Fibroblast of lung (primary cell): ENCODE results near the gene TMEM120A. TPM values are rescaled to one million over a fixed set of nuclear protein-coding genes. Genes with fewer than 3 reads are reported as not detected.

Experiments used
- DNase-seq, 2 donors: peaks; one replicate each; pipeline versions ENCODE4 v3.0.0 to v3.0.0-alpha.2; 2010; ENCODE audit warnings: low read depth in 2 of 2
- H2AFZ ChIP-seq: 2 replicates; pipeline ENCODE4 v1.5.1; 2012; ENCODE audit warnings: low read length, control low read depth, inconsistent platforms
- H3K27ac ChIP-seq: 2 replicates; pipeline ENCODE4 v1.5.1; 2011; ENCODE audit warnings: low read length, control low read depth; ENCODE audit not compliant: insufficient read depth
- H3K27me3 ChIP-seq: 2 replicates; pipeline ENCODE4 v1.5.1; 2011; ENCODE audit warnings: mild to moderate bottlenecking, low read length; ENCODE audit not compliant: control insufficient read depth, insufficient read depth
- H3K36me3 ChIP-seq: 2 replicates; pipeline ENCODE4 v1.5.1; 2011; ENCODE audit warnings: low read length; ENCODE audit not compliant: control insufficient read depth, insufficient read depth
- H3K4me1 ChIP-seq: 2 replicates; pipeline ENCODE4 v1.5.1; 2011; ENCODE audit warnings: low read length; ENCODE audit not compliant: control insufficient read depth, insufficient read depth; ENCODE audit errors: extremely low read depth
- H3K4me2 ChIP-seq: 2 replicates; pipeline ENCODE4 v1.5.1; 2011; ENCODE audit warnings: low read length, control low read depth; ENCODE audit not compliant: insufficient read depth; ENCODE audit errors: extremely low read depth
- H3K4me3 ChIP-seq, 4 experiments: fragments of 200-600 bp in 1 of 4; sonication (generic) in 1 of 4; replicated peaks in 1 of 4; 2 replicates each; pipeline ENCODE4 v1.5.1; 2011 to 2016; ENCODE audit warnings: low read length in 4 of 4, low read depth in 3 of 4, mild to moderate bottlenecking in 3 of 4, control low read depth in 2 of 4, inconsistent platforms in 1 of 4, mixed read lengths in 1 of 4; ENCODE audit not compliant: insufficient read depth in 1 of 4; ENCODE audit errors: control extremely low read depth in 1 of 4
- H3K79me2 ChIP-seq: 2 replicates; pipeline ENCODE4 v1.5.1; 2012; ENCODE audit warnings: mild to moderate bottlenecking, low read length, inconsistent platforms; ENCODE audit not compliant: control insufficient read depth, insufficient read depth
- H3K9ac ChIP-seq: 2 replicates; pipeline ENCODE4 v1.5.1; 2011; ENCODE audit warnings: mild to moderate bottlenecking, low read length, control low read depth; ENCODE audit not compliant: insufficient read depth
- H3K9me3 ChIP-seq: 2 replicates; pipeline ENCODE4 v1.5.1; 2012; ENCODE audit warnings: low read depth, low read length; ENCODE audit not compliant: control insufficient read depth, insufficient read depth
- H4K20me1 ChIP-seq: 2 replicates; pipeline ENCODE4 v1.5.1; 2011; ENCODE audit warnings: low read length; ENCODE audit not compliant: control insufficient read depth, insufficient read depth; ENCODE audit errors: extremely low read depth
- EZH2 ChIP-seq: IDR thresholded peaks from 2 replicates; pipeline ENCODE4 v1.5.1; 2012; ENCODE audit warnings: low read length, control low read depth, mild to moderate bottlenecking; ENCODE audit errors: missing control alignments
- polyA plus RNA-seq, 2 donors: library from polyadenylated mRNA; depleted of rRNA in 1 of 2; stranded (reverse) in 1 of 2; unstranded in 1 of 2; fragments of >200 nt; gene quantifications; 2 replicates each; pipeline ENCODE4 v1.2.1, GENCODE V29; 2011 to 2012; ENCODE audit warnings: missing spikeins in 1 of 2
- total RNA-seq: library from RNA; depleted of rRNA; stranded (reverse); fragments of >200 nt; gene quantifications from 2 replicates; pipeline ENCODE4 v1.2.1, GENCODE V29; 2014
- TF ChIP-seq, protein P1 (sequence below), 2 donors: IDR thresholded peaks in 1 of 2; conservative IDR thresholded peaks in 1 of 2; 1 replicate in 1 of 2; 2 replicates in 1 of 2; pipeline ENCODE4 v1.5.1; 2011 to 2012; ENCODE audit warnings: low read length in 2 of 2, control low read depth in 1 of 2, inconsistent platforms in 1 of 2, low read depth in 1 of 2, mild to moderate bottlenecking in 1 of 2

Gene TMEM120A
- total and polyA plus RNA-seq, 2 donors (not counting 1 experiment from before 2014, with no cell fraction given), result 56.1 to 62.3 TPM

DNA sequence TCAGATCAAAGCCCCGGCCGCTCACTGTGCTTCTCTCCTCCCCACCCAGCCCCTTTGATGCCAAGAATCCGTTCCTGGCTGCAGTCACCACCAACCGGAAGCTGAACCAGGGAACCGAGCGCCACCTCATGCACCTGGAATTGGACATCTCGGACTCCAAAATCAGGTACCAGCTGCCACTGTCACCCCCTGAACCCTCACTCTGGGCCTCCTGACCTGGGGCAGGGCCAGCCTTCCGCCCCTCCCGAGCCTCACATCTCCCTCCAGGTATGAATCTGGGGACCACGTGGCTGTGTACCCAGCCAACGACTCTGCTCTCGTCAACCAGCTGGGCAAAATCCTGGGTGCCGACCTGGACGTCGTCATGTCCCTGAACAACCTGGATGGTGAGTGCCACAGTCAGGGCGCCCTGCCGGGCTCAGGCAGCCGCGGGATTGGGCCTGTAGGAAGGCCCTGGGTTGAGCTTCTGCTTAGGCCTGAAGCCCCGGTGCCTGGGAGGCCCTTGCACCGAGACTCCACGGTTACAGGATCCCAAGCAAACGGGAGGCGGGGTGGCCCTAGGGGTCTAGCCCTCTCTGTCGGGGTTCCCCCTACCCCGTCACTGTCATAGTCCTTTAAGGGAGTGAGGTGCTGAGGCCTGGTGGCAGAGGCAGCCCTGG, 10.8 kb downstream of the TMEM120A start:
- Histone ChIP-seq H3K27ac (no peak overlapping the region), H3K4me2 (no peak overlapping the region), H3K4me1 (no peaks in the 10 kb centered on the region), H3K79me2 (no peaks in the 10 kb centered on the region), H4K20me1 (no peaks in the 10 kb centered on the region), H3K9me3 (no peaks in the 10 kb centered on the region), H3K27me3 (no peaks in the 10 kb centered on the region), H2AFZ (no peak overlapping the region), H3K9ac (no peak overlapping the region), H3K36me3 (peaks cover 46% of the 10 kb centered on the region), H3K4me3 (no peak overlapping the region)
- TF ChIP-seq, protein P1, sequence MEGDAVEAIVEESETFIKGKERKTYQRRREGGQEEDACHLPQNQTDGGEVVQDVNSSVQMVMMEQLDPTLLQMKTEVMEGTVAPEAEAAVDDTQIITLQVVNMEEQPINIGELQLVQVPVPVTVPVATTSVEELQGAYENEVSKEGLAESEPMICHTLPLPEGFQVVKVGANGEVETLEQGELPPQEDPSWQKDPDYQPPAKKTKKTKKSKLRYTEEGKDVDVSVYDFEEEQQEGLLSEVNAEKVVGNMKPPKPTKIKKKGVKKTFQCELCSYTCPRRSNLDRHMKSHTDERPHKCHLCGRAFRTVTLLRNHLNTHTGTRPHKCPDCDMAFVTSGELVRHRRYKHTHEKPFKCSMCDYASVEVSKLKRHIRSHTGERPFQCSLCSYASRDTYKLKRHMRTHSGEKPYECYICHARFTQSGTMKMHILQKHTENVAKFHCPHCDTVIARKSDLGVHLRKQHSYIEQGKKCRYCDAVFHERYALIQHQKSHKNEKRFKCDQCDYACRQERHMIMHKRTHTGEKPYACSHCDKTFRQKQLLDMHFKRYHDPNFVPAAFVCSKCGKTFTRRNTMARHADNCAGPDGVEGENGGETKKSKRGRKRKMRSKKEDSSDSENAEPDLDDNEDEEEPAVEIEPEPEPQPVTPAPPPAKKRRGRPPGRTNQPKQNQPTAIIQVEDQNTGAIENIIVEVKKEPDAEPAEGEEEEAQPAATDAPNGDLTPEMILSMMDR (conservative IDR thresholded peaks at IDR 0.05 in 1 of 2, IDR thresholded peaks at IDR 0.05 in 1 of 2; ENCODE audit: low read depth in 1 of 2, low read length in 2 of 2), result no peak
- TF ChIP-seq EZH2, result no peak
- no peak for DNase-seq

- H3K27ac ChIP-seq, result no peak overlapping the region
- no peaks in the 10 kb centered on the region for H3K27me3 ChIP-seq
- DNase-seq, result no peak
- H3K36me3 ChIP-seq, result peaks cover 46% of the 10 kb centered on the region
- peaks cover 3% of the 10 kb centered on the region for H3K4me1 ChIP-seq
- no peak for TF ChIP-seq EZH2
- TF ChIP-seq, protein P1 (conservative IDR thresholded peaks at IDR 0.05 in 1 of 2, IDR thresholded peaks at IDR 0.05 in 1 of 2; ENCODE audit: low read depth in 1 of 2, low read length in 2 of 2), result no peak
- H3K4me3 ChIP-seq, result no peak overlapping the region
- no peak overlapping the region for H3K4me2 ChIP-seq
- no peaks in the 10 kb centered on the region for H3K79me2 ChIP-seq
- H2AFZ ChIP-seq, result no peak overlapping the region
- H4K20me1 ChIP-seq, result no peaks in the 10 kb centered on the region
- H3K9me3 ChIP-seq, result no peaks in the 10 kb centered on the region
- no peak overlapping the region for H3K9ac ChIP-seq
These were observed 11.9 kb downstream of the TMEM120A start for GRCh38 chr7:75982306-75983064.

DNA sequence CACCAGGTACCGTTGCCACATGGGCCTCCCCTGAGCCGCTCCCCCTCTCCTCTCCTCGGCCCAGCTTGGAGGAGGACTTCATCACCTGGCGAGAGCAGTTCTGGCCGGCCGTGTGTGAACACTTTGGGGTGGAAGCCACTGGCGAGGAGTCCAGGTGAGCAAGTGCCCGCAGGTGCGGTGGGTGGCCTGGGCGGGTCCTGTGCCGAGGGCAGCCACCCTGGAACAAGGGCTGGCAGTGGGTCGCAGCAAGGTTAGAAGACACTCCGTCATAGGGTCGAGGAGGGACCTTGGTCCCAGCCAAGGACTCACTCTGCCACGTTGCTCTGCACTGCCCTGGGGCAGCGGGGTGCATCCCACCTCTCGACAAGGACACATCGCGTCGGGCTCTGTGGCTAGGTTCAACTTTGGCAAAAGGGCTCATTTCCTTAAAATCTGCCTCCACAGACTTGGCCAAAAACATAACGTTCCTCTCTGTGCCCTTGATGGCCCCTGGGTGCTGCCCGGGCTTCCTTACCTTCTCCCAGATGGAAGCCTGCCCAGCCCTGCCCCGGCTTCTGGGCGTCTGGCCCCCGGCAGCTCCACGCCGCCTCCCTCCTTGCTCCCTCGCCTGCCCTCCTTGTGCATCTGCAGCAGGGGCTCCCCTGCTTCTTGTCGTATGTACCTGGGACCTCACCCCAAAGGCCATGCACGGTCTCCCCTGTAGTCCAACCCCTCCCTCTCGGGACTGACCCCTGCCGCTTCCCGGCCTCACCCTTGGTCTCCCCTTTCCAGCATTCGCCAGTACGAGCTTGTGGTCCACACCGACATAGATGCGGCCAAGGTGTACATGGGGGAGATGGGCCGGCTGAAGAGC, 12.7 kb downstream of the TMEM120A start:
- no peak for DNase-seq
- no peak overlapping the region for H3K4me3 ChIP-seq
- no peaks in the 10 kb centered on the region for H4K20me1 ChIP-seq
- no peaks in the 10 kb centered on the region for H3K79me2 ChIP-seq
- H3K4me1 ChIP-seq, result peaks cover 3% of the 10 kb centered on the region
- H2AFZ ChIP-seq, result no peak overlapping the region
- H3K36me3 ChIP-seq, result peaks cover 44% of the 10 kb centered on the region
- H3K4me2 ChIP-seq, result no peak overlapping the region
- no peaks in the 10 kb centered on the region for H3K27me3 ChIP-seq
- H3K9me3 ChIP-seq, result no peaks in the 10 kb centered on the region
- no peak overlapping the region for H3K27ac ChIP-seq
- no peak overlapping the region for H3K9ac ChIP-seq
- no peak for TF ChIP-seq EZH2
- TF ChIP-seq, protein P1 (conservative IDR thresholded peaks at IDR 0.05 in 1 of 2, IDR thresholded peaks at IDR 0.05 in 1 of 2; ENCODE audit: low read depth in 1 of 2, low read length in 2 of 2), result no peak
